Measurements from ENCODE around the gene TCF7.

The TCF7 gene

DNA sequence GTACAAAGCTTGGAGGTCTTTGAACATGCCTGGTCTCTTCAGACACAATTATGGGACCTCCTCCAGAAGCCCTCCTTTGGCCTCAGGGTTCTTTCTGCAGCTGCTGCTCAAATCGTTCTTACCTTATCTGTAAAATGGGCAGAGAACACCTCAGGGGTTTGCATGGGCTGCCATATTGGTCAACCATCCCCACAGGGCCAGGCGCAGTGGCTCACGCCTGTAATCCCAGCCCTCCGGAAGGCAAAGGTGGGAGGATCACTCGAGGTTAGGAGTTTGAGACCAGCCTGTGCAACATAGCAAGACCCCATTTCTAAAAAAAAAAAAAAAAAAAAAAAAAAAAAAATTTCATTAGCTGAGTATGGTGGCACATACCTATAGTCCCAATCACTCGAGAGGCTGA lies 29.1 kb upstream of the TCF7 start:
- Mint-ChIP-seq H3K36me3 (no peaks in the 10 kb centered on the region), H3K9me3 (no peaks in the 10 kb centered on the region), H3K4me3 (no peak overlapping the region), H3K4me1 (peaks cover 6% of the 10 kb centered on the region), H3K27ac (no peak overlapping the region), H3K27me3 (peaks cover 9% of the 10 kb centered on the region)
- ATAC-seq = no peak

DNA sequence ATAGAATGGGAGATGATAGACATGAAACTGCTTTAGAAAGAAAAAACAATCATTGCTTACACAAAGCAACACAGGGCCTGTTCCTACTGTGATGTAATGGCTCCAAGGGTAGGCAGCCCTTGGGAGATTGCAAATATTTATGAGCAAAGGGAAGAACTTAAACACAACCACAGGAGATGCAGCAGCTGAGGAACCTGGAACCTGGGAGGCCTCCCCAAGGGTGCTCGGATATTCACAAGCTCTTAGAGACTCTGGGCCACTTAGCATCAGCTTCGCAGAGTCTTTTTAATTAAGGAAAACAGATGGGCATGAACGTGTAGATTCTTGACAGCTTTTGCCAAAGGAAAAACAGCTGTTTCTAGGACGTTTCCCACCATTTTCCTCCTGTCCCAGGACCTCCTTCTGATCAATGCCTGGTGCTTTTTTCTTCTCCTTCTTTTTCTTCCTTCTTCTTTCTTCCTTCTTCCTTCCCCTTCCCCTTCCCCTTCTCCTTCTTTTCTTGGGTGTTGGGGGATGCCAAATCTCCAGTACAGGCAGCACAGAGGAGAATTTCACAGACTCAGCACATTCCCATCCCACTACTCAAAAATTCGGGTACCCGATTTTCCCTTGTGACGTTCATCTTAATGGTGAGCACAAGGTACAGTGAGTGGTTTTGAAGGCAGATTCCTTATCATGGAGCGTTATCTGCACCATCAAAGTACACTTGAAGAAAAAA lies 28.1 kb upstream of the TCF7 start:
- Mint-ChIP-seq H3K27me3 (peaks cover 9% of the 10 kb centered on the region), H3K27ac (no peak overlapping the region), H3K4me1 (peaks cover 16% of the 10 kb centered on the region)

DNA sequence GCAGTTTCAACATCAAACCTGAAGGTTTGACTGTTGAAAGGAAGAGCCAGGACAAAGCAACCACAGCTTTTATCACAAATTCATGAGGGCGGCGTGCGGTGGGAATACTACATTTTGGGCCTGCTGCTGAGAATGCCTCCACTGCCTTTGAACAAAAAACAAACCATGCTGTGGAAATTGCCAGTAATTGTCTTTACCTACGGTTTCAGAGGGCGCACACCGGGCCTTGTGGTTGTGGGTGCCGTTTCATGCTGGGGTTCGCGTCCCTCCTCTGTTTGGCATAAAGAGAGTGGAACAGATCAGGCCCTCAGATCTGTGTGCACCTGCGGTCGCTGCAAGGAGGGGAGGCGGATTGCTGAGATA lies 27.6 kb upstream of the TCF7 start:
- Mint-ChIP-seq H3K4me1 (peaks cover 18% of the 10 kb centered on the region), H3K27me3 (peaks cover 9% of the 10 kb centered on the region), H3K36me3 (no peaks in the 10 kb centered on the region), H3K4me3 (no peak overlapping the region), H3K27ac (no peak overlapping the region), H3K9me3 (no peaks in the 10 kb centered on the region)
- no peak for ATAC-seq

More for the DNA sequence above, 28.1 kb upstream of the TCF7 start:
- Mint-ChIP-seq H3K36me3 (no peaks in the 10 kb centered on the region), H3K4me3 (no peak overlapping the region), H3K9me3 (no peaks in the 10 kb centered on the region)
- ATAC-seq = no peak

DNA sequence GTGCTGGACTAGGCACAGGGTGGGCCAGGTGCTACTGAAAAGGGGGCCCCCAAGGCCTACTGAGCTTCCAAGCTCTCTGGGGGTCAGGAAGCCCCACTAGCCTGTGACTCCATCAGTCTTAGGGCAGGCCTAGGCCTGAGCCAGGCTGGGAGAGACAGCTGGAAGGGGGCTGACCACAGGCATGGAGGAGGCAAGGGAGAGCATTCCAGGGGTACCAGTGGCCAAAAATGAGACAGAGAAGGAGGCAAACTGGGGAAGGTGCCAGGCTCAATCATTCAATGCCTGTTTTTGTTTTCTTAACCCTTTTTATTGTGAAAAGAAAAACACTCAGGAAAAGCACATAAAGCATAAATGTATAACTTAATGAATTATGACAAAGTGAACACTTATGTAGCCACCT lies 26.2 kb upstream of the TCF7 start:
- H3K27me3 Mint-ChIP-seq = peaks cover 7% of the 10 kb centered on the region
- H3K4me3 Mint-ChIP-seq = no peak overlapping the region
- peaks cover 22% of the 10 kb centered on the region for H3K4me1 Mint-ChIP-seq
- H3K9me3 Mint-ChIP-seq = no peaks in the 10 kb centered on the region
- no peak for ATAC-seq
- no peak overlapping the region for H3K27ac Mint-ChIP-seq
- no peaks in the 10 kb centered on the region for H3K36me3 Mint-ChIP-seq

DNA sequence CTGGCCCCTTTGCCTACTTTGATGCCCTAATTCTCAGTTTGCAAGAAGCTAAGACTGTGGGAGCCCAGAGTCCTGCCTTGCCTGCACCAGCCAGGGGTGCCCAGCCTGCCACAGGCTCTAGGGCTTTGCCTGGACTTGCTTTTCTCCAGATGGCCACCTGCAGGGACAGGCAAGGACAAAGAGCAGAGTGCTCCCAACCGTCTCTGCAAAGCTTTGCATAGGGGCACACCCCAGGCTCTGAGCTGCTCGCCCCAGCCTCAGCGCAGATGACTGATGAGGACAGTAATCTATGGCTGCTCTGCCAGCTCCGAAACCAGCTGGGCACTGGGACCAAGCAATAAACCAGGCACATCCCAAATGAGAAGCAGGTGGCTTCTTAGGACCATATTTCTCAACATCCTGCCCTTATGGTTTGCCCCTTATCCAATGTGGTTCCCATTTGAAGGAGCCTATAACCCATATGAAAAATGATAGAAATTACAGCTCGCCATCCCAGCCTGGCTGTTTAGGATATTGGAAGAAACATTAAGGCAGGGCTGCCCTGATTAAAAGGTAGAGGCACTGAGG lies 25.4 kb upstream of the TCF7 start:
- Mint-ChIP-seq H3K36me3 (no peaks in the 10 kb centered on the region), H3K4me1 (peaks cover 22% of the 10 kb centered on the region), H3K27ac (no peak overlapping the region), H3K4me3 (no peak overlapping the region), H3K27me3 (no peaks in the 10 kb centered on the region), H3K9me3 (no peaks in the 10 kb centered on the region)
- no peak for ATAC-seq

DNA sequence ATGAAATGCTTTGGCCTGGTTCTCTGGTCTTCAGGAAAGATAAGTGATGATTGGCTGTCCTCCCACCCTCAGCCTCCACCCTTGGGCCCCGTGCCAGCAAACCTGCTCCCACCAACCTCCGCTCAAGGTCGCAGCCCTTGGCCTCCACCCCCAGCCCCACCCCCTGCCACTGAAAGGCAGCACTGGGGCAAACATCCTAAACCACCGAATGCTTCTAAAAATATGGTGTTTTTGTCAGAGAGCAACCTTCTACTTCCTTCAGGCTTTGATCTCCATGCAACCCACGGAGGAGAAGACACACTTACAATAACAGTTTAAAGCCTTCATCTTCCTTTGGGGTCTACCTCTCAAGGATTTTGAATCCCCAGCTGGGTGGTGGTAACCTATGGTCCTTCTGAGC lies 24.0 kb upstream of the TCF7 start:
- peak overlapping the region; percentile 70 for H3K27ac Mint-ChIP-seq
- no peak overlapping the region for H3K4me3 Mint-ChIP-seq
- ATAC-seq = peak; percentile 24
- peaks cover 22% of the 10 kb centered on the region for H3K4me1 Mint-ChIP-seq
- no peaks in the 10 kb centered on the region for H3K9me3 Mint-ChIP-seq
- H3K27me3 Mint-ChIP-seq = no peaks in the 10 kb centered on the region
- H3K36me3 Mint-ChIP-seq = no peaks in the 10 kb centered on the region

DNA sequence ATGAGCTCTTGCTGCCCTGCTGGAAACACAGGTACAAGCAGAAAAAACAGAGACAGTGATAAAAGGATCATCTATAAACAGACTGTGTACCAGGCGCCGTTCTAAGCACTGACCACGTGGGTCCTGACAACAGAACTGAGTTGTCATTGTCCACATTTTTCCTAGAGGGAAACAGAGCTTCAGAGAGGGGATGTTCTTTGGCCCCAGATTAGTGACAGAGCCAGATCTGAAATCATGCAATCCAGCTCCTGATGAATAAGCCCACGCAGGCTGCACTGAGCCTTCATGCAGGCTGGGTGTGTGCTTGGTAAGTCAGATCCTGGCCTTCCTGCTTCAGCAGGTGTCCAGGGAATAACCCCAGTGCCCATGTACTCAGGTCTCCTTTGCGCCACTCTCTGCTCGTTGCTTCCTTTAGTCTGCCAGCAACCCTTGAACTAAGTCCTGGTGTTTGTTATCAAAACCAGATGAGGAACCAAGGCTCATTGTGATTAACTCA lies 22.8 kb upstream of the TCF7 start:
- no peak for ATAC-seq
- Mint-ChIP-seq H3K27ac (no peak overlapping the region), H3K27me3 (no peaks in the 10 kb centered on the region)

DNA sequence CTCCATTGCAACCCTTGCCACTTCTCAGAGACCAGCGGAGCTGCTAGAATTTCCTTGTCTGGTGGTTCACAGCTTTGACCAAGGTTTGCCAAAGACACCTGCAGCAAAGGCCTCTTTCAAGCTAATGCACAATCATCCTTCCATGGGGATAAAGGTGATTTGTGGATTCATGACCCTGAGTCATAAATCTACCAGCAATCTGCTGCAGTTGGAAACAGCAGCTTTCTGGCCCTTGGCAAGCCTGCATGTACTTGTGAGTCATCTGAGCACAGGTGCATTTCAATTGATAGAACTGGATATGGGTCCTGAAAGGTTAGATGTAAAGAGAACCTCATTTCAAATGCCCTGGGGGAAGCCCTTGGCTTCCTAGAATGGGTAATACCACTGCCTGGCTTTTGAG lies 21.6 kb upstream of the TCF7 start:
- ATAC-seq = no peak
- Mint-ChIP-seq H3K27me3 (no peaks in the 10 kb centered on the region), H3K27ac (peak overlapping the region; percentile 55), H3K9me3 (no peaks in the 10 kb centered on the region), H3K36me3 (no peaks in the 10 kb centered on the region), H3K4me3 (no peak overlapping the region), H3K4me1 (peaks cover 22% of the 10 kb centered on the region)

More for the DNA sequence above, 22.8 kb upstream of the TCF7 start:
- Mint-ChIP-seq H3K4me1 (peaks cover 22% of the 10 kb centered on the region), H3K36me3 (no peaks in the 10 kb centered on the region), H3K4me3 (no peak overlapping the region), H3K9me3 (no peaks in the 10 kb centered on the region)

DNA sequence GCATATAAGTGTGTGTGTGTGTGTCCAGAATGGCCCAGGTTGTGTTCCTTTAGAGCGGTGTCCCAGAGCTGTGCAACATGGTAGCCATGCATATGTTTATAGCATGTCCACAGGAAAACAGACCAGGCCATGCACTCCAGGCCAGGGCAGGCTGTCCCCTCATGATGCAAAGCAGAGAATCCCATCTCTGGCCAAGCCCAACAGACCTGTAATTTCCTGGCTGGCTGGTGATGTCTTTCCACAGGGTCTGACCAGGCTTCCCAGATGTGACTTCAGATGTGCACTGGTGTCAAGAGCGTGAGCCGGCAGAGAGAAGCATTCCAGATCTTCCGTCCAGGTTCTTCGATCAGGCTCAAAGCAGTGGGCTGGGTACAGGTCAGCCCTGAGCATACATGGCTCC lies 21.1 kb upstream of the TCF7 start:
- no peak for ATAC-seq
- Mint-ChIP-seq H3K27me3 (no peaks in the 10 kb centered on the region), H3K36me3 (no peaks in the 10 kb centered on the region), H3K4me3 (no peak overlapping the region), H3K4me1 (peaks cover 22% of the 10 kb centered on the region), H3K9me3 (no peaks in the 10 kb centered on the region), H3K27ac (no peak overlapping the region)

DNA sequence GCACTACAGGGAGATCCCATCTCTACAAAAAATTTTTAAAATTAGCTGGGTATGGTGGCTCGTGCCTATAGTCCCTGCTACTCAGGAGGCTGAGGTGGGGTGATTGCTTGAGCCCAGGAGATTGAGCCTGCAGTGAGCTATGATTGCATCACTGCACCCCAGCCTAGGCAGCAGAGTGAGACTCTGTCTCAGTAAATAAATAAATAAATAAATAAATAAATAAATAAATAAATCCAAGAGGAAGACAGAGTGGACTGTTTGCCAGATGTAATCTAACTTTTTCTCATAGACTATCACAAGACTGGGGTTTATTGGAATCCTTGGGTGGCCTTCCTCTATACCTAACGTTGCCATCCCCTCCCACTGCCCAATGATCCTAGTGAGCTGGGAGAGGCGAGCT lies 19.2 kb upstream of the TCF7 start:
- H3K36me3 Mint-ChIP-seq = no peaks in the 10 kb centered on the region
- no peak overlapping the region for H3K4me3 Mint-ChIP-seq
- H3K4me1 Mint-ChIP-seq = peaks cover 36% of the 10 kb centered on the region
- H3K27ac Mint-ChIP-seq = no peak overlapping the region
- no peaks in the 10 kb centered on the region for H3K9me3 Mint-ChIP-seq
- H3K27me3 Mint-ChIP-seq = no peaks in the 10 kb centered on the region
- no peak for ATAC-seq

DNA sequence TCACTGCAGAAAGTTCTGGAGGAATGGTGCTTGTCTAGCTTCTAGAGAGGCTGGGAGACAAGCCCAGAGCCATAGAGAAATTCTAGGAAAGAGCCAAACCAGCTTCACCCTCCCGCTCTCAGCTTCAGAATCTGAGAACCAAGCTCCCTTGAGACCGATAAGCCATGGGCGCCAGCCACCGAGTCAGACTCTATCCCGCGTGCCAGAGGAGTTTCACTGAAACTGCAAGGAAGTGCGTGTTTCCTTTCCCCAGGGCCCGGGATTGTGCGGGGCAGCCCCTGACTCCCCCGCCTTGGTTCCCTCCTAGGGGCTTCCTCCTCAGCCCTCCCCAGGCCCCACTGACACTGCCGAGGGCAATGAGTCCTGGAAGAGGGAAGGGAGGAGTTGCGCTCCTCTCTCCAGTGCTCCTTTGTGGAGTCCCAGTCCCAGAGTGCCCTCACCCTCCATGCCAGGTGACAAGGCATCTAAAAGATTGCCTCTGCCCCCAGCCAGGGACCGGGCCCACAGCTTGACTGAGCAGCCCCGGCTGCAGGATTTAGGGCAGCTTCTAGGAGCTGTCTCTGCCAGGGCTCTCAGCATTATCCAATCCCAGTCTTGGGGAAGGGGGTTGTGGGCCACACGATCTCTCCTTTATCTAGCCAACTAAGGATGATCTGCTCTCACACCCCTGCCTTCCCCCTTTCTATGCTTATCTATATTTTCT lies 18.4 kb upstream of the TCF7 start:
- Mint-ChIP-seq H3K27ac (no peak overlapping the region), H3K36me3 (no peaks in the 10 kb centered on the region), H3K4me1 (peaks cover 36% of the 10 kb centered on the region), H3K27me3 (no peaks in the 10 kb centered on the region), H3K9me3 (no peaks in the 10 kb centered on the region), H3K4me3 (no peak overlapping the region)
- ATAC-seq = no peak

DNA sequence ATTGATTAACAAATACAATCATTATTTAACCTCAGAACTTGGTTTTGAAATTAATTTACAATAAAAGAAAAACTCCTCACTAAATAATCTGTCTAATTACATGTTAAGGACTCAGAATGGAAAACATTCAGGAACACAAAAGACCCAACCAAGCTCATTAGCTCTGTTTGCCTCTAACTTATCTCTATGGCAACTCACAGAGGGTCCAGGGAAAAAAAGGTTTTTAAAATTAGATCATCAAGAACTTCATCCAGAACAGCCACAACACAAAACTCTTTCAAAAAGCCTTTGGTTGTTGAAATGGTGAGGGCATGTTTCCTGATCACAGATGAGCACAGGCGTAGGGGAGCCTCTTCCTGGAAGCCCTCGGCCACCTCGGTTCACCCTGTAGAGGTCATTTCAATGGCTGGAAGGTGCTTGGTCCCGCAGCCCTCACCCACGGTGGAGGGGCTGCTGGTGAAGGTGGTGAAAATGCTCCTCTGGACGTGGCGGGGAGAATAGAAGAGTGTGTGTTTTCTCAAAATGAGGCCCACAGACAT lies 17.2 kb upstream of the TCF7 start:
- no peaks in the 10 kb centered on the region for H3K36me3 Mint-ChIP-seq
- no peak for ATAC-seq
- H3K9me3 Mint-ChIP-seq = no peaks in the 10 kb centered on the region
- peaks cover 43% of the 10 kb centered on the region for H3K4me1 Mint-ChIP-seq
- no peak overlapping the region for H3K27ac Mint-ChIP-seq
- H3K27me3 Mint-ChIP-seq = no peaks in the 10 kb centered on the region
- no peak overlapping the region for H3K4me3 Mint-ChIP-seq

DNA sequence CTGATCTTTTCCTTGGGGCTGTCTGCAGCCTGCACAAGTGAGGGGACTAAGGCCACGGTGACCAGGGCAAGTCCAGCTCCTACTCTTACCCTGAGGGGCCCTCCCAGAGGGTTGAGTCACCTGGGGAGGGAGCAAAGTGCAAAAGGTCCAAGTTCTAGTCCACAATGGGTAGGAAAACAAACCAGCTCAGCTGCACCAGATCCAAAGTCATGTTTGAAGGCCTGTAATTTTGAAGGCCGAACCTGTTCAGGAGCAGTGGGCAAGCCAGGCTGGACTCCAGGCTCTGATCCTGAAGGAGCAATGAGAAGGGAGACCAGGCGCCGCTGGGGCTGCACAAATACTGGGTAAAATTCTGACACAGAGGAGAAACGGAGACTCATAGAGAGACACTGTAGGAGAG lies 15.8 kb upstream of the TCF7 start:
- Mint-ChIP-seq H3K4me1 (peaks cover 46% of the 10 kb centered on the region), H3K9me3 (no peaks in the 10 kb centered on the region), H3K27me3 (no peaks in the 10 kb centered on the region), H3K4me3 (no peak overlapping the region), H3K27ac (peak overlapping the region; percentile 85), H3K36me3 (no peaks in the 10 kb centered on the region)
- no peak for ATAC-seq

DNA sequence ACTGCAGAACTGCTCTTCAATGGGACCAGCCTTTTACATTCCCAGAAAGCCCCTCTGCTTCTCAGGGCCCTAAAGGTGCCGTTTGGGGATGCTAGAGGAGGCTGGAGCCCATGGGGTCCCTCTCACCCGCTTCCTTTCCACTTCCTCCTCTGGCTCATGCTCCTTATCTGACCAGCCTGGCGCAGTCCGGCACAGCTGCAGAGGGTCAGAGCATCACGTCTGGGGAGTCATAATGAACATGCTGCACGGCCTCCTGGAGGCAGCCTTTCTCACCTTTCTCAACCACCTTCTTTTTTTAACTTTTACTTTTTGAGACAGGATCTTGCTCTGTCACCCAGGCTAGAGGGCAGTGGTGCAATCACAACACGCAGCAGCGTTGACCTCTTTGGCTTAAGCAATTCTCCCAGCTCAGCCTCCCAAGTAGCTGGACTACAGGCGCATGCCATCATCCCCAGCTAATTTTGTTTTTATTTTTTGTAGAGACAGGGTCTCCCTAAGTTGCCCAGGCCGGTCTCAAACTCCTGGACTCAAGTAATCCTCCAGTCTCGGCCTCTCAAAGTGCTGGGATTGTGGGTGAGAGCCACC lies 15.1 kb upstream of the TCF7 start:
- H3K27ac Mint-ChIP-seq = peak overlapping the region; percentile 85
- H3K9me3 Mint-ChIP-seq = no peaks in the 10 kb centered on the region
- H3K4me3 Mint-ChIP-seq = no peak overlapping the region
- peaks cover 52% of the 10 kb centered on the region for H3K4me1 Mint-ChIP-seq
- ATAC-seq = peak; percentile 1
- H3K27me3 Mint-ChIP-seq = no peaks in the 10 kb centered on the region
- no peaks in the 10 kb centered on the region for H3K36me3 Mint-ChIP-seq

DNA sequence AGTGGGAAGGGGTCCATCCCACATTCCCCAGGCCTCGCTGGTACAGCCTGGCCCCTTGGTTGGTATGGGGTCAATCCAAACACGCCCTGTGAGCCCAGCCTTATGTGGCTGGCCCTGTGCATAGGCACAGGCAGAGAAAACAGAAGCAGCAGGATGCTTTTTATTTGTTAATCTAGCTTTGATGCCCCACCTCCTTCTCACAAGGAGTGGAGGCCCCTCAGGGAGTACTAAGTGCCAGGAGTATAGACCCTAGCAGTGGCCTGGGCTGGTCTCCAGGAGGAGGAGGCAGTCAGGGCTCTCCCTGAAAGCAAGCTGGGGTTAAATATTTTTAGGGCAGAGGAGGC lies 14.6 kb upstream of the TCF7 start:
- Mint-ChIP-seq H3K4me3 (peak overlapping the region; percentile 58), H3K4me1 (peaks cover 58% of the 10 kb centered on the region), H3K27me3 (no peaks in the 10 kb centered on the region), H3K9me3 (no peaks in the 10 kb centered on the region), H3K27ac (peak overlapping the region; percentile 85), H3K36me3 (no peaks in the 10 kb centered on the region)
- no peak for ATAC-seq
